DND-41 (cell line): ENCODE results near the gene NARF.

Experiments
- ATAC-seq: fragments of 200-7000 bp; cut with Tn5 transposase; 3 replicates; pipeline ENCODE4 v1.9.1; 2021; ENCODE audit warnings: low read depth; ENCODE audit not compliant: insufficient read depth
- DNase-seq: peaks from one replicate; pipeline ENCODE4 v3.0.0-alpha.2; 2020
- H2AFZ ChIP-seq: 2 replicates; pipeline ENCODE4 v1.6.0; 2012; ENCODE audit warnings: low read depth, low read length
- H3K27ac ChIP-seq: 2 replicates; pipeline ENCODE4 v1.5.1; 2012; ENCODE audit warnings: low read length, inconsistent platforms
- H3K27me3 ChIP-seq: fragments of 200-600 bp; sonication (generic); 2 replicates; pipeline ENCODE4 v1.6.0; 2012; ENCODE audit warnings: low read length, mild to moderate bottlenecking, inconsistent platforms; ENCODE audit not compliant: insufficient read depth, poor library complexity
- H3K36me3 ChIP-seq: 2 replicates; pipeline ENCODE4 v1.5.1; 2012; ENCODE audit warnings: low read length, inconsistent platforms; ENCODE audit not compliant: insufficient read depth
- H3K4me1 ChIP-seq: 2 replicates; pipeline ENCODE4 v1.5.1; 2012; ENCODE audit warnings: mild to moderate bottlenecking, low read length; ENCODE audit not compliant: insufficient read depth
- H3K4me2 ChIP-seq: 2 replicates; pipeline ENCODE4 v1.6.0; 2012; ENCODE audit warnings: mild to moderate bottlenecking, moderate library complexity, low read length, inconsistent platforms; ENCODE audit not compliant: insufficient read depth
- H3K4me3 ChIP-seq, 2 experiments: fragments of 200-600 bp in 1 of 2; shearing (Covaris generic) in 1 of 2; 2 replicates each; pipeline ENCODE4 v1.5.1; 2012 to 2016; ENCODE audit warnings: inconsistent platforms in 2 of 2, low read length in 2 of 2, mild to moderate bottlenecking in 2 of 2, low read depth in 1 of 2, moderate library complexity in 1 of 2
- H3K79me2 ChIP-seq: 2 replicates; pipeline ENCODE4 v1.6.0; 2012; ENCODE audit warnings: low read length, inconsistent platforms; ENCODE audit not compliant: insufficient read depth
- H3K9ac ChIP-seq: 2 replicates; pipeline ENCODE4 v1.6.0; 2012; ENCODE audit warnings: low read depth, mild to moderate bottlenecking, inconsistent platforms, low read length, moderate library complexity
- H3K9me3 ChIP-seq: 2 replicates; pipeline ENCODE4 v1.5.1; 2012; ENCODE audit warnings: low read length, moderate library complexity, mild to moderate bottlenecking, inconsistent platforms; ENCODE audit not compliant: insufficient read depth, severe bottlenecking
- H4K20me1 ChIP-seq: 2 replicates; pipeline ENCODE4 v1.6.0; 2012; ENCODE audit warnings: low read length; ENCODE audit not compliant: insufficient read depth
- EZH2 ChIP-seq: IDR thresholded peaks from 3 replicates; pipeline ENCODE4 v1.6.1; 2012; ENCODE audit warnings: borderline replicate concordance, low read depth, mild to moderate bottlenecking, moderate library complexity, low read length, inconsistent platforms; ENCODE audit not compliant: severe bottlenecking
- TF ChIP-seq, protein P1 (sequence below): IDR thresholded peaks from 2 replicates; pipeline ENCODE4 v1.5.1; 2012; ENCODE audit warnings: borderline replicate concordance, low read length, moderate library complexity, mild to moderate bottlenecking; ENCODE audit not compliant: poor library complexity, severe bottlenecking; ENCODE audit errors: extremely low read depth

NARF gene

DNA sequence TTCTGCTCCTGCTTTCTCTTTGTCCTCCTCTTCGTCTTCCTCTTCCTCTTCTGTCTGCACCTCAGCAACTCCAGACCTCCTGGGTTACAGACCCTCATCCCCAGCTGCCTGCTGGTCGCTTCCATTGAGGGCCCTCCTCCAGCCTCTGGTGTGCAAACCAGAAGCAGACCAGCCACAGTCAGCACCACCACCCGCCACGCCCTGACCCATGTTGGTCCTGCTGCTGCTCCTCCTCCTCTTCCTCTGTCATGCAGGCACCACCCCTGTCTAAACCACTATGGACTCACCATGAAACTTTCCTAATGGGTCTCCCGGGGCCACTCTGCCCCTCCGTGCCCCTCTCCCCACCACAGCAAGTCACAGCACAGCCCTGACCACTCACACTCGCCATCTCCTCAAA lies 28.7 kb upstream of the NARF start:
- no peak overlapping the region for H3K4me3 ChIP-seq
- H3K9me3 ChIP-seq = no peaks in the 10 kb centered on the region
- ATAC-seq (no peak), DNase-seq (no peak)
- H3K9ac ChIP-seq = no peak overlapping the region
- no peak overlapping the region for H3K4me2 ChIP-seq
- H3K27ac ChIP-seq = no peak overlapping the region
- no peaks in the 10 kb centered on the region for H3K27me3 ChIP-seq
- no peak overlapping the region for H2AFZ ChIP-seq
- TF ChIP-seq, protein P1, sequence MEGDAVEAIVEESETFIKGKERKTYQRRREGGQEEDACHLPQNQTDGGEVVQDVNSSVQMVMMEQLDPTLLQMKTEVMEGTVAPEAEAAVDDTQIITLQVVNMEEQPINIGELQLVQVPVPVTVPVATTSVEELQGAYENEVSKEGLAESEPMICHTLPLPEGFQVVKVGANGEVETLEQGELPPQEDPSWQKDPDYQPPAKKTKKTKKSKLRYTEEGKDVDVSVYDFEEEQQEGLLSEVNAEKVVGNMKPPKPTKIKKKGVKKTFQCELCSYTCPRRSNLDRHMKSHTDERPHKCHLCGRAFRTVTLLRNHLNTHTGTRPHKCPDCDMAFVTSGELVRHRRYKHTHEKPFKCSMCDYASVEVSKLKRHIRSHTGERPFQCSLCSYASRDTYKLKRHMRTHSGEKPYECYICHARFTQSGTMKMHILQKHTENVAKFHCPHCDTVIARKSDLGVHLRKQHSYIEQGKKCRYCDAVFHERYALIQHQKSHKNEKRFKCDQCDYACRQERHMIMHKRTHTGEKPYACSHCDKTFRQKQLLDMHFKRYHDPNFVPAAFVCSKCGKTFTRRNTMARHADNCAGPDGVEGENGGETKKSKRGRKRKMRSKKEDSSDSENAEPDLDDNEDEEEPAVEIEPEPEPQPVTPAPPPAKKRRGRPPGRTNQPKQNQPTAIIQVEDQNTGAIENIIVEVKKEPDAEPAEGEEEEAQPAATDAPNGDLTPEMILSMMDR = no peak
- TF ChIP-seq EZH2 = no peak
- H3K79me2 ChIP-seq = no peaks in the 10 kb centered on the region
- no peaks in the 10 kb centered on the region for H4K20me1 ChIP-seq
- H3K4me1 ChIP-seq = peaks cover 7% of the 10 kb centered on the region; the same call in 1 of the 2 replicates
- 0 out of 2 replicates have a peak, but pooled peaks cover 7% of the 10 kb centered on the region for H3K36me3 ChIP-seq

DNA sequence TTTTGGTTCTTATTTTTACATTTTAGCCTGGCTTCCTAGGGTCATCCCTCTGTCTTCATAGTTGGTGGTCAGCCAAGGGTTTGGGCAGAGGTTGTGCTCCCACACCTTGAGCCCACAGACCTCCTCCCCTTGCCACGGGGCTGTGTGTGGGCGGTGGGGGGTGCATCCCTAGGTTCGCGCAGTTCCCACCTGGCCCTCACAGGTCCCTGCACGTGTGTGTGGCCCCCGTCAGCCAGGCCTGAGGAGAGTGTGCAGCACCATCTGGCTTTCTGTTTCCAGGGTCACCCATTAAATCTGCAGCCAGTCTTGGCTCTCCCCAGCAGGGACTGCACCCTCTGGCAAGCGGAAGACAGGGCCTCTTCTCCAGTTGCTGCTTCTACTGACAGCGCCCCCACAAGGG lies 26.5 kb upstream of the NARF start:
- Histone ChIP-seq H2AFZ (no peak overlapping the region), H3K27ac (no peak overlapping the region), H3K4me2 (no peak overlapping the region), H3K36me3 (peaks cover 23% of the 10 kb centered on the region), H3K4me3 (no peak overlapping the region), H3K9me3 (no peaks in the 10 kb centered on the region), H3K79me2 (no peaks in the 10 kb centered on the region), H3K27me3 (no peaks in the 10 kb centered on the region), H4K20me1 (no peaks in the 10 kb centered on the region), H3K4me1 (peaks cover 7% of the 10 kb centered on the region; the same call in 1 of the 2 replicates), H3K9ac (no peak overlapping the region)
- DNase-seq = no peak
- no peak for ATAC-seq
- TF ChIP-seq, protein P1 = no peak
- TF ChIP-seq EZH2 = no peak

DNA sequence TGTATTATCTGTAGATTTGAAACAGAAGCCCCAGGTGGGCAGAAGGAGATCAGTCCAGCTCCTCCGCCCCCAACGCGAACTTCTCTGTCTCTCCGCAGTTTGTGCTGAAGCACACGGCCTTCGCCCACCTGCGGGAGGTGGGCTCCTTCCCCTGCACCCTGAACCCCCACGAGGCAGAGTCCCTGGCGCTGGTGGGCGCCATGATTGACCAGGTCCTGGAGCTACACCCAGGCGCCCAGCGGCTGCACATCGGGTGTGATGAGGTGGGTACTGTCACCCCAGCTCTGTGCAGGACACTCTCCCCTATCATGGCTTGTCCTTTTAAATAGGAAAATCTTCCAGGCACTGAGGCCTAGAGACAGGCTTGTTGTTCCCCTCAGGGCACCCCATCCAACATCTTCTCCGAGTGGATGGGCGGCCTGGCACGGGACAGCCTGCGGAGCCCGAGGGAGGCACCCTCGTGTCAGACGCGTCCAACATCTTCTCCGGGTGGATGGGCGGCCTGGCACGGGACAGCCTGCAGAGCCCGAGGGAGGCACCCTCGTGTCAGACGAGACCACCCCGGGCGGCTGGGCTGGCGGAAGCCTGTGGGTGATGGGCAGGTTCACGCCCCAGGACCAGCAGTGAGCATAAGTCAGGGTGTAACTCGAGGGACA lies 24.9 kb upstream of the NARF start:
- no peak for DNase-seq
- H4K20me1 ChIP-seq = no peaks in the 10 kb centered on the region
- H3K9ac ChIP-seq = no peak overlapping the region
- ATAC-seq = no peak
- H3K4me2 ChIP-seq = no peak overlapping the region
- H3K9me3 ChIP-seq = no peaks in the 10 kb centered on the region
- H2AFZ ChIP-seq = no peak overlapping the region
- H3K79me2 ChIP-seq = no peaks in the 10 kb centered on the region
- peaks cover 7% of the 10 kb centered on the region; the same call in 1 of the 2 replicates for H3K4me1 ChIP-seq
- H3K36me3 ChIP-seq = peaks cover 27% of the 10 kb centered on the region
- no peak overlapping the region for H3K27ac ChIP-seq
- no peak overlapping the region for H3K4me3 ChIP-seq
- no peak for TF ChIP-seq EZH2
- TF ChIP-seq, protein P1 = no peak
- H3K27me3 ChIP-seq = no peaks in the 10 kb centered on the region

DNA sequence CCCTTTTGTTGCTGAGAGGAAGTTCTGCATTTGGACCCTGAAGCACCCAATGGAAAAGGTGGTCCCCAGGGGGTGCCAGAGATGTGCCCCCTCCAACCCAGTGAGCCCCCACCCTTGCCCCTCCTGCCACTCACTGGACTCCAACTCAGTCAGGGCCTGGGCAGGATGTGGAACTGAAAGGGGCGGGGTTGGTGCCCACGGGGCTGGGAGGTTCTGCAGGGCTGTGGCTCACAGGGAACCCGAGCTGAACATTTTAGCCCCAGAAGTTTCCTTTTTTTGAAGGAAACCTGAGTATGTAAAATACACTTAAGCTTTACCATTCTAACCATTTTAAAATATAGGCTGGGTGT lies 24.4 kb upstream of the NARF start:
- Histone ChIP-seq H3K79me2 (no peaks in the 10 kb centered on the region), H2AFZ (no peak overlapping the region), H3K9me3 (no peaks in the 10 kb centered on the region), H3K27ac (no peak overlapping the region), H3K4me3 (no peak overlapping the region), H3K4me2 (no peak overlapping the region), H3K36me3 (peaks cover 27% of the 10 kb centered on the region), H3K27me3 (no peaks in the 10 kb centered on the region), H4K20me1 (no peaks in the 10 kb centered on the region), H3K9ac (no peak overlapping the region), H3K4me1 (peaks cover 7% of the 10 kb centered on the region; the same call in 1 of the 2 replicates)
- ATAC-seq (peak; percentile 45; the same call in 1 of the 3 replicates), DNase-seq (peak; percentile 49)
- no peak for TF ChIP-seq EZH2
- TF ChIP-seq, protein P1 = no peak
